Left forelimb (tissue), 1 donor: ENCODE results near the gene C1orf141.
"Not testable (repeated sequence)": the region's sequence is repeated elsewhere in the genome, so short reads cannot be mapped to it uniquely, and the experiment has no call there.

ENCODE experiments used
- DNase-seq: peaks from one replicate; pipeline ENCODE4 v3.0.0-alpha.2; 2018; ENCODE audit warnings: low spot score

The C1orf141 gene

DNA sequence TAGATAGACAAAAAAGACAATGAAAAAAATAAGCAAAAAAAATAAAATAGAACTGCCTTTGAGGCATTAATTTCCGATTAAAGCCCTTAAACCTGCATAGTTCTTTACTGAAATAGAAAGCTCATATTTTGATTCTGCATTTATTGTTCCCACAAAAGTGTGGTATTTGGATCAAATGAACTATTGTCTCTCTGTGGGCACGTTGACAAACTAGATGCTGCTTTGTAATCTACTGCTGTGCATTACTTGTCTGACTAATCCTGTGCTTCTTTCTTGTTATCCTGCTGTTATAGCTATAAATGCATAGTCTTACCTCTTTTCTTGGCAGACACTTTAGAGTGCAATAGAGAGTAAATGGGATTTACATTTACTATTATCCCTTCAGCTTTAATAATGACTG, 49.4 kb downstream of the C1orf141 start:
- no peak for DNase-seq

DNA sequence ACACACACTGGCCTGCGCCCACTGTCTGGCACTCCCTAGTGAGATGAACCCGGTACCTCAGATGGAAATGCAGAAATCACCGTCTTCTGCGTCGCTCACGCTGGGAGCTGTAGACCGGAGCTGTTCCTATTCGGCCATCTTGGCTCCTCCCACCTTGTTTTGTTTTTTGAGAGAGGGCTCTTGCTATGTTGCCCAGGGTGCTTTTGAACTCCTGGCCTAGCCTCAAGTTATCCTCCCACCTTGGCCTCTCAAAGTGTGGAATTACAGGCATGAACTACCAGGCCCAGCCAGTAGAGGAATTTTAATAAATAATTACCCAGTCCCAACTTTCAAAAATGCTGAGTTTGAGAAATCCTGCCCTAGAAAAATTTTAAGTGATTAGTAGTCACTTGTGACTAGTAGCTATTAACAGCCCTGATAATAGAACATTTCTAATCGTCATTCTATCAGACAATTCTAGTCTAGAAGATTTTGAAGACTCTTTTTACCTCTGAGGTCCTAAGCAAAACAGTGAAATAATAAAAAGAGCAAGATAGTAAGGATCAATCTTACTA, 49.9 kb downstream of the C1orf141 start:
- DNase-seq = no peak

- DNase-seq = no peak
Measured at GRCh38 chr1:67078291-67078690, 56.5 kb downstream of the C1orf141 start.

DNA sequence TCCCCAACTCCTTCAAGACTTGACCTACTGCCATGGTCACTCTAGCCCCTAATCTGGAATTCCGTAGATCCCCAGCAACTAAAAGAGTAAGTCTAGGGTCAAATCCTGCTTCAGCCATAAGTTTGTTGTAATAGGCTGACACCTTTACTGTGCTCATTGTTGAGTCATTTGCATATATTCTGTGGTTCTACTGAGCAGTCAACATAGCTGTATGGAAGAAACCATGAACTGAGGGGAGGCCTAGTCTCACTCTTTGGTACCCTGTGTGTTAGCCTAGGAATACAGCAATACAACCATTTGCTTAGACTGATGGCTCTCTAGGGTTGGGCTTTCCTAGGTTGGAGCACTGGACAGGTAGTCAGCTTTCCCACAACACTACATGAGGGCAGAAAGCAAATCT, 57.2 kb downstream of the C1orf141 start:
- no peak for DNase-seq

DNA sequence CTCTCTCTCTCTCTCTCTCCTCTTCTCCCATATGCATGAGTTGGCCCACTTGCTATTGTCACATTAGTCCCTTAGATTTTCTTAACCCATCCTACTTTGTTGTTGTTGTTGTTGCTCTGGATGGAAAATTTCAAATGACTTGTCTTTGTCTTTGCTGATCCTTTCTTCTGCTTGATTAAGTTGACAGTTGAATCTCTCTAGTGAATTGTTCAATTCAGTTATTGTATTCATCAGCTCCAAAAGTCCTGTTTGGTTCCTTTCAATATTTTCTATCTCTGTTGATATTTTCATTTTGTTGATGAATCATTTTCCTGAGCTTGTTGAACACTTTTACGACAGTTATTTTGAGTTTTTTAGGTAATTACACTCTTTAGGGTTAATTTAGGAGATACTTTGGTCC, 62.0 kb downstream of the C1orf141 start:
- DNase-seq = no peak

- not testable (repeated sequence) for DNase-seq
Measured at GRCh38 chr1:67067655-67068054, 67.1 kb downstream of the C1orf141 start.

DNA sequence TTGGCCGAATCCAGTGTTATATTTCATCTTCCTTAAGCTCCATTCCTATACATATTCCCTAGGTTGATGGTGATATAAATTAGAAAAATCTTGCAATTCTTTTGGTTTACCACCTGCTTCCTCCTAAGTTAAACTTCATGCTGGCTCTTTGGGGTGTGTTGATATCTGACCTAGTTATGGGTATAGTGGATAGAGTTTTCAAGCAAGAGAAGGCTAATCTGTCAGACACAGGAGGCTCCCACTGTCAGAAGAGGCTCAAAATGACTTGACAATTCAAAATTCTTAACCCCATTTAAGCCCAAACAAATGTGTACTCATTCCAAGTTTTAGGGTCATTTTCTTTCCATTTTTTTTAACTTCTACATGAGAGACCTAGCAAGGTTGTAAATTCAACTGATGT, 72.4 kb downstream of the C1orf141 start:
- no peak for DNase-seq

DNA sequence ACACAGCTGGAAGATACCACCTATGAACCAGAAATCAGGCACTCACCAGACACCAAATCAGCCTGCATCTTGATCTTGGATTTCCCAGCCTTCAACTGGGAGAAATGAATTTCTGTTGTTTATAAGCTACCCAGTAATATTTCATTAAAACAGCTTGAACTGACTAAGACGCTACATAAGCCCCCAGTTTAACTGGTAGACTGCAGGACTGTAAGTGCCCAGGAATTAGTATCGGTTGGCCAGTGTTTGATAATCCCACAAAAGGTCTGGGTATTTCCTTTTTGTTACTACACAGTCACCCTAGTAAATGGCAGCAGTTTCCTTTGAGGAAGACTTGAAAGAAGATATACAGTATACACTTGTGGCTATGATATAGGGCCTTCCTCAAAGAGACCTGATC, 73.5 kb downstream of the C1orf141 start:
- DNase-seq = no peak

DNA sequence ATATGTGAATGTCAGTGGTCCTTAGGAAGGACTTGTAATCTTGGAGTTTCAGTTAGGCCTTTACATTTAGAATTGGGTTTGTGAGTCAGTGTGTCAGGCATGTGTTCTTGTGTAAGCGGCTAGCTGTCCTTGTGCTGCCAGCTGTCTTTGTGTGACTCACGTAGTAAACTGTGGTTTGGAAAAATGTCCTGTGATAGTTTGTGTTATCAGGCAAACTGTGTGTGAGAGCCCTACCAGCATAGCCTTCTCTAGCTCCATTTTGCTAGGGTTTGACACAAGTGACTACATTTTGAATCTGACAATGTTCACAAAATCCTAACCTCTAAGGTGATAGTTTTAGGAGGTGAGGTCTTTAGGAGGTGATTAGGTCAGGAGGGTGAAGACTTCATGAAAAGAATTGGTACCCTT, 74.0 kb downstream of the C1orf141 start:
- DNase-seq = no peak

- DNase-seq = no peak
Measured at GRCh38 chr1:67059346-67059745, 75.4 kb downstream of the C1orf141 start.

- no peak for DNase-seq
Measured at GRCh38 chr1:67058761-67059160, 76.0 kb downstream of the C1orf141 start.

DNA sequence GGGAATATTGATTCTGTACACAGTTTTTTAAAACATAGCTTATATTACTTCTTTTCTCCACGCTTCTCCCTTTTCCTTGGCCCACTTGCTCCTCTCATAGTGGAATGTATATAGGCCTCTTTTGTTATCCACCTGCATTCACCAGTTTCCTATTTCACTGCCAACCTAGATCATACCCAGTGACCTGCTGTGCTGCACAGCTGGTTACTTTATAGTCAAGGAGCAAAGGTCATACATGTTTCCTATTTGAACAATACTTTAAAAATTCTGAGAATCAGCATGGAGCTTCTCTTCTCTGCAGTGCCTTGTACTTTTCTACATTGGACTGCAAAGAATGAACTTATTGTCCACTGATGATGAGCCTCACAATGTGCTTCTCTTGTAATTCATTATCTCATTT, 76.5 kb downstream of the C1orf141 start:
- no peak for DNase-seq

DNA sequence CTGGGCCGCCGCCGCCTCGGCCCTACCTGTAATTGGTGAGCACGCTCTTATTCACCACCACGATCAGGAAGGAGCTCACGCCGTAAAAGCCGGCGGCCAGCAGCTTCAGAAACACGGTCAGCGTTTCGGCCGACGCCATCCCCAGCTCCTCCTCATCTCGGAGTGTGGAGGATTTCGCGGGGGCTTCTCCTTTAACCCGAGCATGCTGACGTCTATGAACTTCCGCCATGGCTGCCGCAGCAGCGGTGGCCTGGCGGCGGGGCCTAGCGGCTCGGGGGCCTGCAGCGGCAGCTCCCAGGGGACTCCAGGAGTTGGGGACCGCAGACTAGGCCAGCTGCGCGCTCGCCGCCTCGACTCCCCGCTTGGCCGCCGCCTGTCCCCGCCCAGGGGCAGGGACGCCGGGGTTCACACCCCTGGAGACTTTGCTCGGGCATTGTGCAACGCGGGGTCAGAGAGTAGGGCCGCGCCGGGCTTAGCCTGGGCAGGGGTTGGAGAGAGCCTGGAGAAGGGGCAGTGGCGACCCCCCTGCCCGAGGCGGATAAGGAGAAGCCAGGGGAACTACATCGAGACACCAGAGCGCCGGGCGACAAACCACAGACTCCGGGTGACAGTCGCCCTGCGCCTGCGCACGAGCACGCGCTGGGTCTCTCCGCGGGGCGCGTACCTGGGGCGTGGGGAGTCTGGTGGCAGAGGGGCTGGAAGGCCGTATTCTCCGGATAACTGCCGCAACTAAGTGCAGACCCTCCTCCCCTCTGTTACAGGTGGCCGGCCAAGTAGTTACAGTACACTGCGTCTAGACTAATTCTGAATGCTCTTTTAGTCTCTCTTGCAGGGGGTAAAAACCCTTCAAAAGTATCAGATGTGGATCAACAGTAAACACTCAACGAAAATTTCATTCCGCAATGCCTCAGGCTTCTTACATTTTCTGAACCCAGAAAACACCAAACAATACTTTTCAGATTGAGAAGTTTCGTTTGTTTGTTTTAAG, 80.7 kb downstream of the C1orf141 start, which contains the start of gene SLC35D1:
TSS of gene SLC35D1 (minus strand) at position 364 of the 988 bp plus-strand sequence. CDS start at position 229, 135 bp downstream.
- peak; percentile 90 for DNase-seq

DNA sequence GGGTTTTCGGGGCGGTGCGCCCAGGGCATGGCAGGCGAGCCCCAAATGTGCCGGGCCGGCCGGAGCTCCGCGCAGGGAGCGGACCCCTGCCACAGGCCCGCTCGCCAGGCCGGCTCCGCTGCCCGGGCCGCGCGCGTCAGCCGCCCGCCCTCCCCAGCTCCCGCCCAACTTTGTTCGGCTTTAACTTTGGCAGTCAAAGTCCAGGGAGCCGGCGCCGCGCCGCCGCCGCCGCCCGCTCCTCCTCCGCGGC, 81.3 kb downstream of the C1orf141 start:
- no peak for DNase-seq

DNA sequence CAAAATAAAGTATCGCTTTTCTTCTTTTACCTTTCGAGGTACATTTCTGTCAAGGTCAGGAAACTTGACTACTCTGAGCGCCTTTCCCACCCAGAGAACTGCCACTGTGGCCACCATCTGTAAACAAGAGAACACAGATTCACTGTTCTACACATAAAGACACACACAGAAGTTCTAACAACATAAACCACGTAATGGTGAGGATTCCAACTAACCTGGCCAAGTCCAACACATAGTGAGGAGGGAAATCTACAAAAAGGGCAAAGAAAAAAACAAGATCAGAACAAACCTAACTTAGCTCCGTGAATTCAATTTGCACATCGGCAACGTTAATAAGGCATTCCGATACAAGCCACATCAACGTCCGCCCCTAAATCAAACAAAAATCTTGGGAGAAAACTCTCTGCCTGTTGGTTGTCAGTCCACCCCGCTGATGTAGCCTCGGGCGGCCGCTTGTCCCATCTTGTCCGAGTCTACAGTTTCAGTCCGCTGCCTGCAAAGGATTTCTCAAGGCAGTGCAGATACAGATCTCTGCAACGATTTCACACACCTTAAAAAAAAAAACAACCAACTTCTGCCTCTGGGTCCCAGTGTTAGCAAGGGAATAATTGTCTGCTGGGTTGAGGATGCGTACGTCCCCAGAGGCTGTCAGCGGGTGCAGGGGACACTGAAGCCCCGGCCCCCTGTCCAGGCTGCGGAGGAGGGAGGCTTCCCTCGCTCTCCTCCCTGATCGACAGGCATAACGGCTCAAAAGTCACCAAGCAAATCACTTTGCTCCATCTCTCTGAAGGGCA, 81.8 kb downstream of the C1orf141 start:
- DNase-seq = no peak

- no peak for DNase-seq
Measured at GRCh38 chr1:67051196-67051595, 83.6 kb downstream of the C1orf141 start.

- no peak for DNase-seq
Measured at GRCh38 chr1:67044631-67045270, 90.0 kb downstream of the C1orf141 start.

- DNase-seq = no peak
Measured at GRCh38 chr1:67043366-67043765, 91.4 kb downstream of the C1orf141 start.
